SU-DHL-6 (cell line): ENCODE data around the gene IGSF11.

Experiments used
- EZH2phosphoT487 ChIP-seq: fragments of 200-600 bp; sonication (generic), shearing (Covaris generic); conservative IDR thresholded peaks from 2 replicates; pipeline ENCODE4 v1.6.1; 2018; ENCODE audit warnings: mild to moderate bottlenecking, antibody characterized with exemption, low read length, moderate library complexity, mixed read lengths
- TF ChIP-seq, protein P1 (sequence below): fragments of 200-600 bp; sonication (generic); IDR thresholded peaks from one replicate; pipeline ENCODE4 v1.5.1; 2017; ENCODE audit warnings: antibody characterized with exemption, mild to moderate bottlenecking, low read length, moderate library complexity; ENCODE audit not compliant: insufficient read depth, poor library complexity, severe bottlenecking

DNA sequence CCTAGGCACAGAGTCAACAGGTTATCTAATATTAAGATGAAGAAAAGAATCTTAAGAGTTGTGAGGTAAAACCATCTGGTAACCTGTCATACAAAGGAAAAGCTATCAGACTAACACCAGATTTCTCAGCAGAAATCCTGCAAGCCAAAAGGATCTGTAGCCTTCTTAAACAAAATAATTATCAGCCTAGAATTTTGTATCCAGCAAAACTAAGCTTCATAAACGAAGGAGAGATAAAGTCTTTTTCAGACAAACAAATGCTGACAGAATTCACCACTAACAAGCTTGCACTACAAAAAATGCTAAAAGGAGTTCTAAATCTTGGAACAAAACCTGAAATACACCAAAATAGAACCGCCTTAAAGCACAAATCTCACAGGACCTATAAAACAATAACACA is 9.9 kb upstream of the IGSF11 start:
- TF ChIP-seq, protein P1, sequence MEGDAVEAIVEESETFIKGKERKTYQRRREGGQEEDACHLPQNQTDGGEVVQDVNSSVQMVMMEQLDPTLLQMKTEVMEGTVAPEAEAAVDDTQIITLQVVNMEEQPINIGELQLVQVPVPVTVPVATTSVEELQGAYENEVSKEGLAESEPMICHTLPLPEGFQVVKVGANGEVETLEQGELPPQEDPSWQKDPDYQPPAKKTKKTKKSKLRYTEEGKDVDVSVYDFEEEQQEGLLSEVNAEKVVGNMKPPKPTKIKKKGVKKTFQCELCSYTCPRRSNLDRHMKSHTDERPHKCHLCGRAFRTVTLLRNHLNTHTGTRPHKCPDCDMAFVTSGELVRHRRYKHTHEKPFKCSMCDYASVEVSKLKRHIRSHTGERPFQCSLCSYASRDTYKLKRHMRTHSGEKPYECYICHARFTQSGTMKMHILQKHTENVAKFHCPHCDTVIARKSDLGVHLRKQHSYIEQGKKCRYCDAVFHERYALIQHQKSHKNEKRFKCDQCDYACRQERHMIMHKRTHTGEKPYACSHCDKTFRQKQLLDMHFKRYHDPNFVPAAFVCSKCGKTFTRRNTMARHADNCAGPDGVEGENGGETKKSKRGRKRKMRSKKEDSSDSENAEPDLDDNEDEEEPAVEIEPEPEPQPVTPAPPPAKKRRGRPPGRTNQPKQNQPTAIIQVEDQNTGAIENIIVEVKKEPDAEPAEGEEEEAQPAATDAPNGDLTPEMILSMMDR: no peak
- TF ChIP-seq EZH2phosphoT487: no peak
